Embryonic facial prominence (tissue), 1 donor: ENCODE measurements around the gene DUSP16.

Source experiments
- DNase-seq: peaks from one replicate; pipeline ENCODE4 v3.0.0-alpha.2; 2016; ENCODE audit errors: extremely low spot score

Gene DUSP16

DNA sequence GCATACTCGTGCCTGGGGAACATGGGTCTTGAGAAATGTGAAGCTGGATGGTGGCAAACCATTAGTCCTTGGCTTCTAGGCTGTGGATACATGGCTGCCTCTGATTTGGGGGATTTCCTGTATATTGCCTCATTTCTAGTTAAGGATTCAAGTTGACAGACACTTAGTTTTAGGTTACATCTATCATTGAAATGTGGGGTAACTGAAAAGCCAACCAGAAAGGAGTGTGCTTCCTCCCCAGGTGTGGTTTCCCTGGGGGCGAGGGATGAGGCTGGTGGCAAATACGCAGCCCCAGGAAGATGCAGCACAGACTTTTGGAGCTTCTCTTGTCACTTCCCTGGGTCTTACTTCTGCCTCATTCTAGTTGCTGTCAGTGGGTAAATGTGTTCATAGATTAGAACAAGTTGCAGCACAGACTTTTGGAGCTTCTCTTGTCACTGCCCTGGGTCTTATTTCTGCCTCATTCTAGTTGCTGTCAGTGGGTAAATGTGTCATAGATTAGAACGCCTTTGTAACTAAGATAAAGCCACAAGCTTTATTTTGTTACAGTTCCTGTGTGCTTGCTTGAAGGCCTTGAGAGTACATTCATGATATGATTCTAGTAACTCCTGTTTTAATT, 120.7 kb downstream of the DUSP16 start:
- DNase-seq: no peak

DNA sequence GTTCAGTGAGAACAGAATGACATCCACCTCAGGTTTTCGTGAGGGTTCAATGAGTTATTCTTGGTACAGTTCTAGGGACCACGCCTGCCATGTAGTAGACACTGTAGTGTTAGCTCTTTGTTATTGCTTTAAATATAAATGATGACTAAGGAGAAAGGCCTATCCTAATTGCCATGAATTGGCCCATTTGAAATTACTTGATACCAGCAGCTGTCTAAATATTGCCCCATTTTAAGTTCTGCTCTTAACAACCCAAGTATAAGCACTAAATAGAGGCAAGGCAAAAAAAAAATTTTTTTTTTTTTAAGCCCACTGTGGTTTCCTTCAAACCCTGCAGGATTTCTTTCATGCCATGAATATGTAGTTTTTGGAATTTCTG, 121.2 kb downstream of the DUSP16 start:
- DNase-seq: no peak

DNA sequence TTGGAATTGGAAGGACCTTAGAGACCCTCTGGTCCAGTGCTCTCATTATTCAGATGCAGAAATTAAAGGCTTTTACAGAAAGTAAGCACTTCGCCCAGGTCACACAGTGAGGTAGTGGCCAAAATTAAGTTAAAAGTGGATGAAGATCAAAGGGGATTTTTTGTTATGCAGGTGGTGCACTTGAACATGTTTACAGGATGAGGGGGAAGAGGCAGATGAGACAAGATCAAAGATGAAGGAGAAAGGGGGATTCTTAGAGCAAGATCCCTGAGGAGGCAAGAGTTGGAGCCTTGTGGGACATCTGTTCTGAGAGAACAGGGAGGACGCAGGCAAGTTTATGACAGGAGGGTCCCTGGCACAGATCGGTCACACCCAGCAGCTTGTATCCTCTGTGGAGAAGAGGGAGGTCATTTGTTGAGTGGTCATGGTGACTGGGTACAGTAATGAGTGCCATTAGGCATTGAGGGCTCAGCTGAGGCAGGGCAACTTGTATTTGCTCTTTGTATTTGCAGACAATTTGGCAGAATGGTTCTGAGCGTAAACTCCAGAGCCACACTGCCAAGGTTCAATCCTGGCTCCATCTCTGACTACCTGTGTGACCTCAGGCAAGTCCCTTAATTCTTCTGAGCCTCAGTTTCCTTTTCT, 121.8 kb downstream of the DUSP16 start:
- DNase-seq: no peak

DNA sequence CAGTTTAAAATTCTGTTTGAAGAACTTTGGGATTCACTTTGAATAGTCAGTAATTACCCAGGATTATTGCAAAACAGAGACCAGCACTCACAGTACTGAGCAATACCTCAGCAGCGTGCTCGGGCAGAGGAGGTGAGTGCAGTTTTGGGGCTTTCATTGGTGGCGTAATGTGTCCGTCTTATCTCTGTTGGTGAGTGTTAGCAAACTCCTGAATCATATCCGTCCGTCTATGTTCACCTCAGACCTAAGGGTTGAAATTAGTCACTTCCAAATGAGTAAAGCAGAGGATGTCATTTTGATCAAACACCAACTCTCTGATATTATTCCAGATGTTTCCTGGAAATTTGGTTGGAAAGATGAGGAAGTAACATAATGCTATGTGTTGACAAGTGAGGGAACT, 123.0 kb downstream of the DUSP16 start:
- no peak for DNase-seq

DNA sequence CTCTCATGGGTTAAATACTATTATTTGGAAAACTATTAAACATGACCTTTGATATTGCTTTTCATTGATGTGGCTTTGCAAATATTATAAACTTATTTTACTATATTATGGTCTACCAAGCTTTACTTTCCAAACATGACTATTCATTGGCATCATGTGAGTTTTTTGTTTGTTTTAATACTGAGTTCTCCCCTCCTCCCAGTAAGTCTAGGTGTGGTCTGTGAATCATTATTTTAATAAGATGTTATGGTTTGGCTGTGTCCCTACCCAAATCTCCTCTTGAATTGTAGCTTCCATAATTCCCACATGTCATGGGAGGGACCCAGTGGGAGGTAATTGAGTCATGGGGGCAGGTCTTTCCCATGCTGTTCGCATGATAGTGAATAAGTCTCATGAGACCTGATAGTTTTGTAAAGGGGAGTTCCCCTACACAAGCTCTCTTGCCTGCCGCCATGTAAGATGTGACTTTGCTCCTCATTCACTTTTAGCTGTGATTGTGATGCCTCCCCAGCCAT, 125.8 kb downstream of the DUSP16 start:
- DNase-seq: no peak

DNA sequence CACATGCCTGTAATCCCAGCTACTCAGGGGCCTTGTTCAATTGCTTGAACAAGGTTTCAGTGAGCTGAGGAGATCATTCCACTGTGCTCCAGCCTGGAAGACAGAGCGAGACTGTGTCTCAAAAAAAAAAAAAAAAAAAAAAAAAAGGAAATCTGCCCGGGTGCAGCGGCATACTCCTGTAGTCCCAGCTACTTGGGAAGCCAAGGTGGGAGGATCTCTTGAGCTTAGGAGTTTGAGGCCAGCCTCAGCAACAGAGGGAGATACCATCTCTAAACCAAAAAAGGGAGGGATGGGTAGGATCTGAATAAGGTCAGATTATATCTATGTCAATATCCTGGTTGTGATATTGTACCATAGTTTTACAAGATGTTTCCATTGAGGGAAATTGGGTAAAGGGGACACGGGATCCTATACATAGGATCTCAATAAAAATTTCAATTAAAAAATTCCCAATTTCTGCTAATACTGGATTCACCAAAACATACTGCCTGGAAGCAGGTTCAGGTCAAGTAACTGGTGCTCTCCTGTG, 129.4 kb downstream of the DUSP16 start:
- DNase-seq: no peak

DNA sequence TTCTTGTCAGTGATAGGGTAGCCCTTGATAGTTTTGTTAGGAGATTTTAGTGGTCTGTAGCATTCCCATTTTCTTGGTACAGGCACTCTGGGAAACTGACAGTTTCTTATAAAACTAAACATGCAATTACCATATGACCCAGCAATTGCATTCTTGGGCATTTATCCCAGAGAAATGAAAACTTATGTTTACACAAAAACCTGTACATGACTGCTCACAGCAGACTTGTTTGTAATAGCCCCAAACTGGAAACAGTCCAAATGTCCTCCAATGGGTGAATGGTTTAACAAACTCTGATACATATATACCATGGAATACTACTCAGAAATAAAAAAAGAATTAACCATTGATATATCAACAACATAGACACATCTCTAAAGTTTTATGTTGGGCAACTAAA, 130.3 kb downstream of the DUSP16 start:
- DNase-seq: no peak

DNA sequence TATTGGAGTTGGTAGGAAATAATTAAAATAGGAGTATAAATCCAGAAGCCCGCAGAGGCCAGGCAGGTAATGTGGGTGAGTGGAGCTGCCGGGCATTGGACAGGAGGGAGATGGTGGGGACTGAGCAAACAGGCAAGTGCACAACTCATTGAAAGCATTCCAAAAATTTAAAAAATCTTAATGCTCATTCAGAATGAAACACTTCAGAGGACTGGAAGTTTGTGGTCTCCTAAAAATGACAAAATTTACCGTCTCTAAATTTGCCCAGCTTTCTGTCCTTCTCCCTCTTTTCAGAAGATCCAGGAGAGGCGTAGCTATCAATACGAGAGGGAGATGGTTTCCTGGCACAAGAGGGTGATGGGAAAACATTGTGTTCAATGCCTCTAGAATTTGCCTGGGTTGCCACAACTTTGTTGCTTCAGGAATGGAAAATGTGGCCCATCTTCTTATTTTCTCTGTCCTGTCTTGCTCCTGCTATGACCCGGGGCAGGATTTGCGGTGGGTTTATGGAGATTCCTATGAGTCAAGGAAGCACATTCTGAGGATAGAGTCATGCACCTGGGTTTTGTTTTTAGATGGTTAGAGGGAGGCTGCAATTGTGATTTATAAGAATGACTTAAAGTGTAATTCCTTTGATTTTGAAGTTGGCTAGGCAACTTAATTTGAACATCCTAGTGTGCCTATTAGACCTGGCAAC, 133.6 kb downstream of the DUSP16 start:
- DNase-seq: no peak

DNA sequence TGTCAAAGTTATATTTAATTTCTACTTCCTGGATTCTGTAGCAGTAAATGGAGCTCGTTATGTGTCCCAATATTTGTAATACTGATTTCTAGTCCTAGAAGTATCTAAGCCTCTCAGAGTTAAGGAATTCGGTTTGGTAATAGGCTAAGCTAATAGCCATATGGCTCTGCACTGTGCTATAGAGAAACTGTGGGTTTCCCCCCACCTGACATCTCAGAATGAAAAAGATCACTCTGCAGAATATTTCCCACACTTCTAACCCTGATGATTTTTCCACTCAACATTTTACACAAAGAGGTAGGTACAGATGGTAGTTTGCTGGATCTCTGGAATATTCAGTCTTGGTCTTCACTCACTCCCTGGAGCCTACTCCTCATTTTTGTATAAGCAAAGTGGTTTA, 134.6 kb downstream of the DUSP16 start:
- no peak for DNase-seq

DNA sequence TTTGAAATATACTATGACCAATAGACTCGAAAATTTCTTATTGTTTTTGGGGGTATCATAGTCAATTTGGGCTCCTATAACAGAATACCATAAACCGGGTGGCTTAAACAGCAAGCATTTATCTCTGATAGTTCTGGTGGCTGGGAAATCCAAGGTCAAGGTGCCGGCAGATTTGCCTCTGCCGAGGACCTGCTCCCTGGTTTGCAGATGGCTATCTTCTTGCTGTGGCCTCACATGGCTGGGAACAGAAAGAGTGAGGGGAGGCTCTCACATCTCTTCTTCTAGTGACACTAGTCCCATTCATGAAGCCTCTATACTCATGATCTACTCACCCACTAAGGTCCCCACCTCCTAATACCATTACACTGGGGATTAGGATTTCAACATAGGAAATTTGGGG, 135.1 kb downstream of the DUSP16 start:
- no peak for DNase-seq

DNA sequence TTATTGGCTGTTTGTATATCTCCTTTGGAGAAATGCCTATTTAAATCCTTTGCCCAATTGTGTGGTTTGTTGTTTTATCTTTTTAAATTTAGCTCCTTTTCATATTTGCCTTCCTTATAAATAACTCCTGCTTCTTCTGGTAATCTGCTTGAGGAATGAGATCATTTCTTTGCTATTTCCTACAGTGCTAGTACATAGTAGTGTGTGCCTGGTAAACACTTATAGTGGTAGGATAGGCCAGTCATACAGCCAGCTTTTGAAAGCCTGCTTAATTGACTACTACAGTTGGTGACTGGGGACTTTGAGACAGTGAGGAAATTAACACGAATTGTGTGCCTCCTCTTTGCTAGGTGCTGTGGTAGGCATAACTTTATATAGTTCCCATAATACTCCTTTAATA, 137.0 kb downstream of the DUSP16 start:
- no peak for DNase-seq

DNA sequence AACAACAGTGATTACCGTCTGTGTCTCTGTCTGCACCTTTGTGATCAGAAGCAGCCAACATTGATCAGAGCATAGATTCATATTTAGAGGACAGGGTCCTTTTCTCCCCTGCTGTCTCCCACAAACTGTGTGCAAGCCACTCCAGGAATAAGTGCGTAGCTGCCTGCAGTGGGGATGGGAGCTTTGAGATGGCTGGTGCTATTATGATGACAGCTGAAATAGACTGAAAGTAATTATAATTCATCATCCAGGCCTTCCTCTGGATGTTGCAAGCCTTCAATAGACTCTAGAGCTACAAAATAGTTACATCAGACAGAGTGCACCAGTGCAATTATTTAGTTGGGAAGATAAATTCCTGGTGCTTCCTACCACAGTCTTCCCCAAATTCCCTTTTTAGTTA, 137.7 kb downstream of the DUSP16 start:
- no peak for DNase-seq
